HepG2 (cell line): ENCODE results near the gene SYT7.

Experiments used
- ASH2L ChIP-seq: fragments of 300-600, 200-600 bp; sonication (generic); IDR thresholded peaks from 2 replicates; pipeline ENCODE4 v1.7.0; 2017; ENCODE audit warnings: low read depth, mild to moderate bottlenecking, moderate library complexity, mixed read lengths, low read length; ENCODE audit not compliant: insufficient read length
- CREM ChIP-seq, 2 experiments: sonication (generic) in 1 of 2; formaldehyde crosslinking in 1 of 2; IDR thresholded peaks; 2 replicates each; pipeline versions ENCODE4 v1.4.0 to v1.6.1; 2016 to 2020; ENCODE audit warnings: antibody characterized with exemption in 1 of 2, mild to moderate bottlenecking in 1 of 2, missing genetic modification reagents in 1 of 2
- E2F1 ChIP-seq: sonication (generic); formaldehyde crosslinking; IDR thresholded peaks from 2 replicates; pipeline ENCODE4 v1.5.0; 2020; ENCODE audit warnings: missing genetic modification reagents
- POLR2A ChIP-seq, 2 experiments: IDR thresholded peaks; 2 replicates each; pipeline ENCODE4 v1.6.1; 2011; ENCODE audit warnings: low read depth in 2 of 2, low read length in 2 of 2, mild to moderate bottlenecking in 1 of 2, moderate library complexity in 1 of 2; ENCODE audit not compliant: insufficient read depth in 1 of 2
- PRDM10 ChIP-seq: sonication (generic); formaldehyde crosslinking; IDR thresholded peaks from 2 replicates; pipeline ENCODE4 v1.4.0; 2020; ENCODE audit warnings: low read depth, missing genetic modification reagents
- RAD21 ChIP-seq: fragments of 450-650 bp; formaldehyde crosslinking; IDR thresholded peaks from 2 replicates; pipeline ENCODE4 v1.5.0; 2020; ENCODE audit warnings: mild to moderate bottlenecking
- SETDB1 ChIP-seq: sonication (generic); formaldehyde crosslinking; IDR thresholded peaks from 2 replicates; pipeline ENCODE4 v1.5.1; 2020; ENCODE audit warnings: missing genetic modification reagents, mild to moderate bottlenecking, borderline replicate concordance
- SMC3 ChIP-seq: IDR thresholded peaks from 2 replicates; pipeline ENCODE4 v1.6.1; 2011; ENCODE audit warnings: low read length, improper control_type of control experiment
- SP1 ChIP-seq, 2 experiments: fragments of 450-650 bp in 1 of 2; sonication (generic) in 1 of 2; formaldehyde crosslinking in 1 of 2; IDR thresholded peaks; 2 replicates each; pipeline versions ENCODE4 v1.4.0 to v1.6.1; 2016 to 2020; ENCODE audit warnings: missing genetic modification reagents in 1 of 2
- TBP ChIP-seq: sonication (generic); formaldehyde crosslinking; IDR thresholded peaks from 2 replicates; pipeline ENCODE4 v1.5.0; 2020; ENCODE audit warnings: missing genetic modification reagents
- ZBTB33 ChIP-seq: sonication (generic); formaldehyde crosslinking; IDR thresholded peaks from 2 replicates; pipeline ENCODE4 v1.4.0; 2020; ENCODE audit warnings: missing genetic modification reagents
- ZMYM2 ChIP-seq: sonication (generic); formaldehyde crosslinking; IDR thresholded peaks from 2 replicates; pipeline ENCODE4 v1.8.0; 2022; ENCODE audit warnings: mild to moderate bottlenecking, missing genetic modification reagents
- ZNF484 ChIP-seq: sonication (generic); formaldehyde crosslinking; IDR thresholded peaks from 2 replicates; pipeline ENCODE4 v1.5.1; 2020; ENCODE audit warnings: mild to moderate bottlenecking, low read depth, missing genetic modification reagents, borderline replicate concordance
- ZNF790 ChIP-seq: sonication (generic); formaldehyde crosslinking; IDR thresholded peaks from 2 replicates; pipeline ENCODE4 v1.8.0; 2022; ENCODE audit warnings: missing genetic modification reagents, mild to moderate bottlenecking, borderline replicate concordance

- TF ChIP-seq CREM (IDR thresholded peaks at IDR 0.05) (no peak), CREM (CRISPR knock-in tag; IDR thresholded peaks at IDR 0.05) (no peak), ZBTB33 (CRISPR knock-in tag) (no peak), PRDM10 (no peak), RAD21 (peak; percentile 46; the same call in 1 of the 2 replicates), ASH2L (no peak), SETDB1 (no peak), SP1 (IDR thresholded peaks at IDR 0.05) (no peak), SP1 (CRISPR knock-in tag; IDR thresholded peaks at IDR 0.05) (no peak), E2F1 (no peak), ZMYM2 (CRISPR knock-in tag) (no peak), SMC3 (peak; percentile 58), TBP (no peak), ZNF790 (no peak), ZNF484 (CRISPR knock-in tag) (no peak), POLR2A (IDR thresholded peaks at IDR 0.05; ENCODE audit: insufficient read depth in 1 of 2, low read depth in 2 of 2, low read length in 2 of 2) (no peak)
These were observed 48.5 kb downstream of the SYT7 start for GRCh38 chr11:61532134-61533038.
